Measurements from ENCODE around the gene CSMD2.

GRCh38 chr1:33466159-33466558 lies 698.9 kb downstream of the CSMD2 start:
- TF ChIP-seq POLR2AphosphoS5 (IDR thresholded peaks at IDR 0.05) (no peak), EP300 (IDR thresholded peaks at IDR 0.05; ENCODE audit: low read depth) (no peak)
- TF ChIP-seq, protein P1, sequence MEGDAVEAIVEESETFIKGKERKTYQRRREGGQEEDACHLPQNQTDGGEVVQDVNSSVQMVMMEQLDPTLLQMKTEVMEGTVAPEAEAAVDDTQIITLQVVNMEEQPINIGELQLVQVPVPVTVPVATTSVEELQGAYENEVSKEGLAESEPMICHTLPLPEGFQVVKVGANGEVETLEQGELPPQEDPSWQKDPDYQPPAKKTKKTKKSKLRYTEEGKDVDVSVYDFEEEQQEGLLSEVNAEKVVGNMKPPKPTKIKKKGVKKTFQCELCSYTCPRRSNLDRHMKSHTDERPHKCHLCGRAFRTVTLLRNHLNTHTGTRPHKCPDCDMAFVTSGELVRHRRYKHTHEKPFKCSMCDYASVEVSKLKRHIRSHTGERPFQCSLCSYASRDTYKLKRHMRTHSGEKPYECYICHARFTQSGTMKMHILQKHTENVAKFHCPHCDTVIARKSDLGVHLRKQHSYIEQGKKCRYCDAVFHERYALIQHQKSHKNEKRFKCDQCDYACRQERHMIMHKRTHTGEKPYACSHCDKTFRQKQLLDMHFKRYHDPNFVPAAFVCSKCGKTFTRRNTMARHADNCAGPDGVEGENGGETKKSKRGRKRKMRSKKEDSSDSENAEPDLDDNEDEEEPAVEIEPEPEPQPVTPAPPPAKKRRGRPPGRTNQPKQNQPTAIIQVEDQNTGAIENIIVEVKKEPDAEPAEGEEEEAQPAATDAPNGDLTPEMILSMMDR (IDR thresholded peaks at IDR 0.05) = no peak

Data from transverse colon (tissue), 4 donors.